Stimulated activated naive CD8-positive, alpha-beta T cell treated with anti-CD3 and anti-CD28 coated beads, Interleukin-15, Interleukin-2, amounts not matched to agents 100 U/mL and 50 U/mL, for 24 hours (primary cell): Measurements from ENCODE around the gene POTEF.
"Not testable (repeated sequence)": the region's sequence is repeated elsewhere in the genome, so short reads cannot be mapped to it uniquely, and the experiment has no call there.

ENCODE experiments used
- ATAC-seq: fragments of 150-1000 bp; cut with Tn5 transposase; one replicate; pipeline ENCODE4 v1.10.0; 2021
- DNase-seq: peaks from one replicate; pipeline ENCODE4 v3.0.0; 2021

The POTEF gene

GRCh38 chr2:130129120-130129829, at the start of gene POTEF:
Gene POTEF, minus strand, starts transcription at chr2:130129222. Its CDS starts 8,707 bp downstream, at chr2:130120515.
- ATAC-seq, DNase-seq: not testable (repeated sequence)

DNA sequence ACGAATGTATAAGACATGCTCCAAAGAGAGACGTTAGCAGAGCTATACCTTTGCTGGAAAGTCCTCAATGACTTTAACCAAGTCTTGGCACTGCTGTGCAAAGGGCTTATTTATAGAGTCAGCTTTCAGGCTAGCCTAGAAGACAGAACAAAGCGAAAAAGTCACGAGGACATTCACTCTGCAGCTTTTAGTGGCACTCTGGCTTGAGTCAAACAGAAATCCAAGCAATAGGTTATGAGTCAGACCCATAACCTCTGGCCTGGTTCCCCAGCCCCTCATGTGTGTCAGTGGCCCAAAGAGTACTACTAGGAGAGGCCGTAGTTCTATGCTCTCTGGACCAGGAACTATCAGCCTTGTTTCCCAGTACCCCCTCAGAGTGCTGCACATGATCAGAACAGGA, 45.8 kb upstream of the POTEF start:
- ATAC-seq, result peak; percentile 34
- not testable (repeated sequence) for DNase-seq

DNA sequence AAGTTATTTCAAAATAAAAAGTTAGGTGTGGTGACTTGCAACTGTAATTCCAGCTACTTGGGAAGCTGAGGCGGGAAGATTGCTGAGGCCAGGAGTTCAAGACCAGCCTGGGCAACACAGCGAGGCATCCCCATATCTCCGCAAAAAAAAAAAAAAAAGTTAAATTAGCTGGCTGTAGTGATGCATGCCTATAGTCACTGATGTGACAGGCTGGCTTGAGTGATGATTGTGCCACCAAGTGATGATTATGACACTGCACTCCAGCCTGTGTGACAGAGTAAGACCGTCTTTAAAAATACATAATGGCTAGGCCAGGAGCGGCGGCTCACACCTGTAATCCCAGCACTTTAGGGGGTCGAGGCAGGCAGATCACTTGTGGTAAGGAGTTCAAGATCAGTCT, 40.9 kb upstream of the POTEF start:
- ATAC-seq, result no peak

GRCh38 chr2:130169163-130169562, 40.1 kb upstream of the POTEF start:
- DNase-seq, result not testable (repeated sequence)
- ATAC-seq, result peak; percentile 86

More for the DNA sequence above, 40.9 kb upstream of the POTEF start:
- DNase-seq, result no peak

DNA sequence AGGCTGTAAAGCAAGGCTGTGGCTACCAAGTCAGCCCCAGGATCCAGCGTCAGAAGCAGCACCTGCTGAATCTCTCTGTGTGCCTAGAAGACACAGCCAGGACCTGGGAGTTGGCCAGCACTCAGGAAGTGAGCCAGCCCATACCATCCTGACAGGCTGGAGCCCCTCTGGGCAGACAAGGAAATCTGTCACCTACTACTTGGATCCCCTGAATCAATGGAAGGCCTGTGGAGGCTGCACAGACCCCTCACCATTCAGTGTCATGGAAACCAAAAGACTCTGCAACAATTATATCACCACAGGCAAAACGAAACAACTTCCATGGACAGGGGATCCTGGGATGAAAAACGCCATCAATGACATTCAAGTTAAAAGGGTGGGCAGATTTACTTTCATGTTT, 37.6 kb upstream of the POTEF start:
- ATAC-seq, result not testable (repeated sequence)

DNA sequence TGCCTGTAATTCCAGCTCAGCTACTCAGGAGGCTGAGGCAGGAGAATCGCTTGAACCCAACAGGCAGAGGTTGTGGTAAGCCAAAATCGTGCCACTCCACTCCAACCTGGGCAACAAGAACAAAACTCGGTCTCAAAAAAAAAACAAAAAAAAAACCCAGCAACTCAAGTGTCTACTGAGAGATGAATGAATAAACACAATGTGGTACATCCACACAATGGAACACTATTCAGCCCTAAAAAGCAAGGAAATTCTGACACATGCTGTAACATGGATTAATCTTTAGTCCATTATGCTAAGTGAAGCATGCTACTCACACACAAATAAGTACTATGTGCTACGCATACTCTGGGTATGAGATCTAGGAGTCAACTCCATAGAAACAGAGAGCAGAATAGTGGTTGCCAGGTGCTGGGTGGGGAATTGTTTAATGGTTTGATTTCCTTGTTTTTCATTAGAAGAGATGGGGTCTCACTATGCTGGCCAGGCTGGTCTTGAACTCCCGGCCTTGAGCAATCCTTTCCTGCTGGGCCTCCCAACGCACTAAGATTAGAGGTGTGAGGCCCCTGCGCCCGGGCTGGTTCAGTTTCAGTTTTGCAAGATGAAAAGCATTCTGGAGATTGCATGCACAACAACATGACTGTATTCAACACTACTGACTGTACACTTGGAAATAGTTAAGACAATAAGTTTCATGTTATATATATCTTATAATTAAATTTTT, 36.4 kb upstream of the POTEF start:
- ATAC-seq, result no peak
- DNase-seq, result no peak

More for the DNA sequence above, 37.6 kb upstream of the POTEF start:
- DNase-seq, result not testable (repeated sequence)

DNA sequence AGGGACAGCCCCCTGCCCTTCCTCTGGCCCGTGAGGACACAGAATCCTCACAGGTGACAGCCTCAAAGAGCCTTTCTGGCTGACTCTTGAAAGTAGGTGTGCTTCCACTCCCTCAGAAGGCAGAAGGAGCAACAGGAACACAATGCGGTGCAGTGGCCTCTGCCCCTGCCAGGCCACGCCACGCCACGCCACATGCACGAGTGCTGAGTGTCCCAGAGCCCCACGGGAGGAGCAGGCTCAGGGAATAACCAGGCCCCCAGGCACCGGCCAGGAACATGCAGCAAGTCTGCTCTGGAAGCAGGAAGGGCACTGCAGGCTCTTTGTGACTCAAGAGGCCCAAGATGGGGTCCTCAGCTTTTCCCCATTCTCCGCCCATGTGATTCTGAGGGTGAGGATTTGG, 33.9 kb upstream of the POTEF start:
- no peak for ATAC-seq

GRCh38 chr2:130162486-130162885, 33.5 kb upstream of the POTEF start:
- DNase-seq, ATAC-seq: not testable (repeated sequence)

More for the DNA sequence above, 33.9 kb upstream of the POTEF start:
- DNase-seq, result no peak

DNA sequence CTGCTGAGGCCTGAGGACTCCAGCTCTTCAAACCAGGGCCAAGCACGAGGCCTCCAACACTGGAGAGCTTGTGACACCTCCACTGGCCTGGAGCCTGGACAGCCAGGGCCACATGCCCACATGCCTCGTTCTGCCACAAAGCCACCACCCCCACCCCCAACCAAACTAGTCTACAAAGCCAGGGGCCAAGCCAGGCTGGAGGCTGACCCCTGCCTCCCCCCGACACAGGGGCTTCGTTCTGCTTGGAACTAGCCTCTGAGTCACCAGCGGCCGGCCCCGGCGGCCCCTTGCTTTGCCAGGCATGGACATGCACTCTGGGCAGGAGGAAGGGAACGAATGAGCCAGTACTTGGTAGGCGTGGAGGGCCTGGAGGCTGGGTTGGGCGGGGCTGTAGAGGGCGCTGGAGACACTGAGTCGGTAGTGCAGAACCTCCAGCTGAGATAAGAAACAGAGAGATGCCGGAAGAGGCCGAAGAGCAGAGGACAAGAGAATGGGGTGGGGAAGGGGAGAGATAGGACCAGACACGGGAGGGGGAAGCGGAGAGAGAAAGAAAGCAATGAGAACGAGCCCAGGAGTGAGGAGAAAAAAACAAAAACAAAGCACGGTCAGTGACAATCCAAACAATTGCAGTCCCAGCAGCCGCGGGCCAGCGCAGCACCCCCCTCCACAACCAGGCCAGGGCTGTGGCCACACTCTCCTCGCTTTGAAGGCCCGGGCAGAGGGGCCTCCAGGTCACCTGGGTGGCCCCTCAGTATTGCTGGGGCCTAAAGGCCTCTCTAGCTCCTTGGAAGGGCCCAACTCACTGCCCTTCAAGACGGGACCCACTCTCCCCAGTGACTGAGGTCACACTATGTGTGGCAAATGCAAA, 32.0 kb upstream of the POTEF start:
- not testable (repeated sequence) for DNase-seq, ATAC-seq

GRCh38 chr2:130160131-130160530, 31.1 kb upstream of the POTEF start:
- no peak for DNase-seq
- ATAC-seq, result no peak

DNA sequence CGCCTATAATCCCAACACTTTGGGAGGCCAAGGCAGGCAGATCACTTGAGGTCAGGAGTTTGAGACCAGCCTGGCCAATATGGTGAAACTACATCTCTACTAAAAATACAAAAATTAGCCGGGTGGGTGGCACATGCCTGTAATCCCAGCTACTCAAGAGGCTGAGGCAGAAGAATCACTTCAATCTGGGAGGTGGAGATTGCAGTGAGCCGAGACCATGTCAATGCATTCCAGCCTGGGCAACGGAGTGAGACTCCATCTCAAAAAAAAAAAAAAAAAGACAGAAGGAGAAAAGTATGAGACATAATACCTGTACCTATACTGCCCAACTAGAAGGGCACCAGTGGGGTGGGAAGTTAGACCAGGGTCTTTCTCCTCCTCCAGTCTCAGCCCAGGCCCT, 30.4 kb upstream of the POTEF start:
- not testable (repeated sequence) for ATAC-seq, DNase-seq

GRCh38 chr2:130158631-130159030, 29.6 kb upstream of the POTEF start:
- ATAC-seq (no peak), DNase-seq (no peak)

- ATAC-seq, result peak; percentile 22
- peak; percentile 31 for DNase-seq
These were observed 28.9 kb upstream of the POTEF start for GRCh38 chr2:130157825-130158514.

DNA sequence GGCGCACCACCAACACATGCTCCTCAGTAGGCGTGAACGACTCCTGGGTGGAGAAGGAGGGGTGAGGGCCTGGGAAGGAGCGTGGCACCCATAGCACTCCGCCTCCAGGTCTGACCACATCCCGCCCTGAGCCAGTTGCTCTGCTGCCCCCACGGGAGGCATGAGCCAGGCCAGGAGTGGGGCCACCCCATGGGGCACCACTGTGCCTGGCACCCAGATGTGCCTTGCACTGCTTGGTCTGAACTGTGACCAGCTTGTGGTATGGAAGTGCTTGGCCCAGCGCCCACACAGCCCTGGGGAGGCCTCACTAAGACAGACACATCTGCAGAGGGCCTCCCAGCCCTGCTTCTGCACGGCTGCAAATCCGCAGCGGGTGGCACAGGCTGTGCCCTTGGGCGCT, 28.3 kb upstream of the POTEF start:
- DNase-seq, result not testable (repeated sequence)
- peak; percentile 11 for ATAC-seq

GRCh38 chr2:130156624-130157004, 27.6 kb upstream of the POTEF start:
- ATAC-seq, result no peak
- no peak for DNase-seq

DNA sequence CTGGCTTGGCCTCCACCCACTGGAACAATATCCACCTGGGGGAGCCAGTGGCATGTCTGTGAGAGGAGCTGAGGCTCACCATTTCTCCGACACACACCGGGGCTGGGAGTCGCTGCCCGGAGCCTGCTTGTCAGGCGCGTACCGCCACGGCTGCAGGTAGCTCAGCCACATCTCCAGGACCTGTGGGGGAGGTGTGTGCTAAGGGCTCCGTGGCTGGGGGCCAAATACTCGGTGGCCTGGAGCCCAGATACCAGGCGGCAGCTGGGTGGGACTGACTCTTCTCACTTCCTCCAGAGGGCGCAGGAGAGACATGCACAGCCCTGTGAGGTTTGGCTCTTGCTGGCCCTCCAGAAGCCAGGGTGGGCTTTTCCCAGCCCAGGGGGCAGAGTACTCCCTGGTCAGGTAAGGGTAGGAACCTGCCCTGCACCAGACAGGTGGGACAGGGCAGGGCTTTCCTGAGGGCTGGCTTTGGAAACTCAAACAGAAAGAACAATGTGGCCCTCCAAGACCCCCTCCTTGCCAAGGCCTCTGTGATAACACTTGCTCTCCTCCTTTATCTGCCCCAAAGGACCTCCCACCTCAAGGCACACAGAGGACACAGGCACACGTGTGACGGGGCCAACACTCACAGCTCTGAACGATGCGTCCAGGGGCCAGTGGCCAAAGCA, 27.1 kb upstream of the POTEF start:
- peak; percentile 20 for DNase-seq
- not testable (repeated sequence) for ATAC-seq

- DNase-seq (no peak), ATAC-seq (no peak)
These were observed 26.0 kb upstream of the POTEF start for GRCh38 chr2:130154773-130155765.

GRCh38 chr2:130154423-130154770, 25.4 kb upstream of the POTEF start:
- ATAC-seq, DNase-seq: not testable (repeated sequence)

GRCh38 chr2:130153721-130154422, 24.9 kb upstream of the POTEF start:
- DNase-seq, ATAC-seq: not testable (repeated sequence)
